ENCODE measurements around the gene SLC25A10. TPM values are rescaled to one million over a fixed set of nuclear protein-coding genes. Genes with fewer than 3 reads are reported as not detected.

Gene SLC25A10
- total RNA-seq, 1 experiment from 2014 or later, result 30.9 TPM

DNA sequence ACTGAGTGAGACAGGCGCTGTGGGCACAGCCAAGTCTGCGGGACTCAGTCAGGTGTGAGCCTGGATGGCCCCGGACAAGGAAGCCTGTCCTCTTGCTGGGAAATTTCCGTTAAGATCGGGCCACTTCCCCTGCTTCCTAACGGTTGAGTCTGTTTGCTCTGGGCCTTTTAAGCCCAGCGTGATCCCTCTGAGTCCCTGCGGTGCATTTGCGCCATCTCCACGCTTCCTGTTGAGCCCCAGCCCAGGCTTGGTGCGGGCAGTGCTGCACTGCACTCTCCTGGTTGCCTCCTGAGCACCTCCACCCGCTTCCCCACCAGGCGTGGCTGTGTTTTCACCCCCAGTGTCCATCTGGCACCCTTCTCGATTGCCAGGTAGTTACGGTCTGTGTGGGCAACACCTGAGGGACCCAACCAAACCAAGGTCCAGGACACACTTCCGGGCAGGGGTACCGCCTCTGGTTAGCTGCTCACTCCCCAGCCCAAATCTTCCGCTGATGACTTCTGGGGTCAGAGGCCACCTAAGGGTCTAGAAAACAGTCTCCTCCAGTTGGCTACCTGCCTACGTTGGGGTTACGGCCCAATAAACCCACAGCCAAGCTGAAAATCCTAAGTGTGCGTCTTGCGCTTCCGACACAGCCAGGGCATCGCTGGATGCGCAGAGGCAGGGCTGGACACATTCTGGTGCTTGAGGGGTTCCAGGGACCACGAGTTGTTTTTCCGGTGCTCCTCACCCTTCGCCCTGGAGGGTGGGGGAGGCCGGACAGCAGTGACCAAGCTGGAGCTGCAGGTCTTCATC is 1.4 kb upstream of the SLC25A10 start:
- Mint-ChIP-seq H3K36me3 (ENCODE audit: insufficient read depth in 1 of 3, low read depth in 3 of 3) (peaks cover 18 to 37% (median 19%) of the 10 kb centered on the region in 3 experiments), H3K4me1 (peaks cover 24% of the 10 kb centered on the region in 2 experiments), H3K27ac (peak overlapping the region in 2 of 3 experiments; percentile 83 to 85; a peak in 3 of 7 replicates), H3K27me3 (ENCODE audit: low read depth) (no peaks in the 10 kb centered on the region; the same call in 1 of the 2 replicates), H3K4me3 (peak overlapping the region; percentile 58 to 79), H3K9me3 (no peaks in the 10 kb centered on the region; a peak in 1 of 5 replicates)
- Histone ChIP-seq H3K4ac (ENCODE audit: low read depth, low read length) (no peak overlapping the region), H4K91ac (ENCODE audit: insufficient read length, low read depth, low read length) (no peak overlapping the region), H2BK12ac (ENCODE audit: insufficient read length, low read depth, low read length) (no peak overlapping the region), H3K79me1 (ENCODE audit: insufficient read depth, low read depth, low read length, poor library complexity, severe bottlenecking) (no peaks in the 10 kb centered on the region), H3K9ac (ENCODE audit: extremely low read depth, insufficient read length, low read length) (peak overlapping the region; percentile 42), H3K4me1 (ENCODE audit: insufficient read depth, low read length) (no peaks in the 10 kb centered on the region; the same call in 1 of the 2 replicates), H3K27ac (ENCODE audit: insufficient read length, low read depth, low read length) (no peak overlapping the region), H2BK15ac (ENCODE audit: low read depth, low read length) (no peak overlapping the region), H3K23ac (ENCODE audit: insufficient read length, low read depth, low read length) (no peak overlapping the region), H4K20me1 (ENCODE audit: control insufficient read depth, insufficient read depth, insufficient read length) (no peaks in the 10 kb centered on the region), H3K9me3 (ENCODE audit: control insufficient read depth, low read depth, low read length) (no peaks in the 10 kb centered on the region), H3K14ac (ENCODE audit: insufficient read depth, low read length) (peak overlapping the region; percentile 15; the same call in 1 of the 2 replicates), H3T11ph (ENCODE audit: low read length) (no peak overlapping the region), H2BK5ac (ENCODE audit: insufficient read length, low read length) (no peak overlapping the region), H2BK20ac (ENCODE audit: low read depth, low read length, poor library complexity, severe bottlenecking) (no peak overlapping the region), H3K18ac (ENCODE audit: insufficient read length, low read depth, low read length) (peak overlapping the region; percentile 14), H4K8ac (replicated peaks; ENCODE audit: insufficient read length, low read depth, low read length) (no peak overlapping the region), H3K23me2 (ENCODE audit: insufficient read length, low read depth, low read length, poor library complexity, severe bottlenecking) (peaks cover 20% of the 10 kb centered on the region), H2AK5ac (ENCODE audit: insufficient read length, low read length) (no peak overlapping the region), H3K79me2 (ENCODE audit: insufficient read depth, low read length) (no peaks in the 10 kb centered on the region; the same call in 1 of the 2 replicates), H4K5ac (ENCODE audit: insufficient read length, low read depth, low read length) (no peak overlapping the region), H2BK120ac (ENCODE audit: low read depth, low read length, poor library complexity, severe bottlenecking) (no peak overlapping the region), H3K56ac (ENCODE audit: insufficient read length, low read depth, low read length) (no peak overlapping the region), H3K4me2 (ENCODE audit: insufficient read depth, insufficient read length, low read length) (peak overlapping the region; percentile 74), H2AFZ (ENCODE audit: low read length) (no peak overlapping the region), H3K27me3 (ENCODE audit: insufficient read depth, low read length) (no peaks in the 10 kb centered on the region)
- no CpG with 5 or more reads among the region's 29 CpGs for WGBS (ENCODE audit: extremely low coverage, insufficient read length, low lambda C conversion rate)
- TF ChIP-seq, protein P1, sequence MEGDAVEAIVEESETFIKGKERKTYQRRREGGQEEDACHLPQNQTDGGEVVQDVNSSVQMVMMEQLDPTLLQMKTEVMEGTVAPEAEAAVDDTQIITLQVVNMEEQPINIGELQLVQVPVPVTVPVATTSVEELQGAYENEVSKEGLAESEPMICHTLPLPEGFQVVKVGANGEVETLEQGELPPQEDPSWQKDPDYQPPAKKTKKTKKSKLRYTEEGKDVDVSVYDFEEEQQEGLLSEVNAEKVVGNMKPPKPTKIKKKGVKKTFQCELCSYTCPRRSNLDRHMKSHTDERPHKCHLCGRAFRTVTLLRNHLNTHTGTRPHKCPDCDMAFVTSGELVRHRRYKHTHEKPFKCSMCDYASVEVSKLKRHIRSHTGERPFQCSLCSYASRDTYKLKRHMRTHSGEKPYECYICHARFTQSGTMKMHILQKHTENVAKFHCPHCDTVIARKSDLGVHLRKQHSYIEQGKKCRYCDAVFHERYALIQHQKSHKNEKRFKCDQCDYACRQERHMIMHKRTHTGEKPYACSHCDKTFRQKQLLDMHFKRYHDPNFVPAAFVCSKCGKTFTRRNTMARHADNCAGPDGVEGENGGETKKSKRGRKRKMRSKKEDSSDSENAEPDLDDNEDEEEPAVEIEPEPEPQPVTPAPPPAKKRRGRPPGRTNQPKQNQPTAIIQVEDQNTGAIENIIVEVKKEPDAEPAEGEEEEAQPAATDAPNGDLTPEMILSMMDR (conservative IDR thresholded peaks at IDR 0.05), result no peak
- DNase-seq, result no peak
